HepG2 (cell line): Measurements from ENCODE around the gene SLC12A5. TPM values are rescaled to one million over a fixed set of nuclear protein-coding genes. Genes with fewer than 3 reads are reported as not detected.

Experiments
- ATAC-seq: fragments of 200-7000 bp; cut with Tn5 transposase; 3 replicates; pipeline ENCODE4 v1.9.1; 2020; ENCODE audit warnings: mild to moderate bottlenecking, moderate library complexity
- BruUV-seq: library from RNA; stranded (reverse); fragments of 400-500 nt; replicated peaks from 2 replicates; lab custom pipeline; 2021; lab: Mats Ljungman, UMichigan
- CTCF ChIA-PET: fragments of 300-600 bp; formaldehyde crosslinking; extraction: SDS; loops from one replicate; lab custom pipeline; 2021; ENCODE audit warnings: low total read pairs, inconsistent platforms, low intra/inter-chr PET ratio; lab: Yijun Ruan, JAX
- POLR2A ChIA-PET: fragments of 350-600 bp; sonication (Branson Sonifier 250); formaldehyde crosslinking; loops from one replicate; lab custom pipeline; 2020; ENCODE audit warnings: antibody characterized with exemption, inconsistent platforms; lab: Yijun Ruan, JAX
- DNase-seq: peaks from one replicate; pipeline ENCODE4 v3.0.0-alpha.2; 2015; ENCODE audit warnings: low spot score
- FAIRE-seq: peaks from 3 replicates; lab custom pipeline; 2011; peaks lifted over from hg19 to GRCh38; lab: Jason Lieb, UNC
- H2AFZ ChIP-seq: one replicate; pipeline ENCODE4 v1.6.1; 2011; ENCODE audit warnings: low read length, inconsistent platforms
- H3K27ac ChIP-seq: fragments of 300-600 bp; 3 replicates; pipeline ENCODE4 v1.8.0; 2011; ENCODE audit warnings: mixed run types, mild to moderate bottlenecking, mixed read lengths, low read length, inconsistent platforms; ENCODE audit not compliant: insufficient read depth; ENCODE audit errors: extremely low read length
- H3K27me3 ChIP-seq, 2 experiments: fragments of 200-600 bp in 1 of 2; 2 replicates in 1 of 2; 3 replicates in 1 of 2; pipeline versions ENCODE4 v1.6.0 to v1.8.0; 2011; ENCODE audit warnings: low read length in 2 of 2, mild to moderate bottlenecking in 2 of 2, moderate library complexity in 2 of 2, inconsistent platforms in 1 of 2; ENCODE audit not compliant: insufficient read depth in 2 of 2, control insufficient read depth in 1 of 2
- H3K36me3 ChIP-seq, 2 experiments: fragments of 200-600 bp in 1 of 2; replicated peaks in 1 of 2; 2 replicates in 1 of 2; 3 replicates in 1 of 2; pipeline versions ENCODE4 v1.5.1 to v1.8.0; 2011; ENCODE audit warnings: low read length in 2 of 2, inconsistent platforms in 1 of 2; ENCODE audit not compliant: insufficient read depth in 2 of 2, control insufficient read depth in 1 of 2
- H3K4me1 ChIP-seq: 2 replicates; pipeline ENCODE4 v1.5.1; 2012; ENCODE audit warnings: low read length, inconsistent platforms; ENCODE audit not compliant: insufficient read depth
- H3K4me2 ChIP-seq: 2 replicates; pipeline ENCODE4 v1.6.0; 2011; ENCODE audit warnings: low read depth, low read length, inconsistent platforms
- H3K4me3 ChIP-seq, 3 experiments: fragments of 200-600 bp in 1 of 3; sonication (generic), shearing (Covaris generic) in 1 of 3; replicated peaks in 1 of 3; 2 replicates each; pipeline ENCODE4 v1.5.1; 2011 to 2016; ENCODE audit warnings: low read length in 3 of 3, inconsistent platforms in 2 of 3, low read depth in 2 of 3, mild to moderate bottlenecking in 2 of 3, control low read depth in 1 of 3, mixed read lengths in 1 of 3; ENCODE audit not compliant: insufficient read depth in 1 of 3
- H3K79me2 ChIP-seq: one replicate; pipeline ENCODE4 v1.6.1; 2011; ENCODE audit warnings: low read length, inconsistent platforms; ENCODE audit not compliant: insufficient read depth
- H3K9ac ChIP-seq: 2 replicates; pipeline ENCODE4 v1.6.0; 2011; ENCODE audit warnings: mild to moderate bottlenecking, low read depth, low read length, inconsistent platforms; ENCODE audit not compliant: insufficient read depth
- H3K9me3 ChIP-seq: 2 replicates; pipeline ENCODE4 v1.5.1; 2012; ENCODE audit warnings: mild to moderate bottlenecking, low read length
- H4K20me1 ChIP-seq: 2 replicates; pipeline ENCODE4 v1.6.0; 2011; ENCODE audit warnings: inconsistent platforms, mild to moderate bottlenecking, low read length, moderate library complexity; ENCODE audit not compliant: insufficient read depth
- ATF5 ChIP-seq: sonication (generic); formaldehyde crosslinking; IDR thresholded peaks from 2 replicates; pipeline ENCODE4 v1.4.0; 2020; ENCODE audit warnings: mild to moderate bottlenecking, low read depth, missing genetic modification reagents
- CBFB ChIP-seq: sonication (generic); formaldehyde crosslinking; IDR thresholded peaks from 2 replicates; pipeline ENCODE4 v1.4.0; 2020; ENCODE audit warnings: missing genetic modification reagents
- DNMT1 ChIP-seq: sonication (generic); formaldehyde crosslinking; IDR thresholded peaks from 2 replicates; pipeline ENCODE4 v1.5.1; 2020; ENCODE audit warnings: mild to moderate bottlenecking, missing genetic modification reagents
- HIC2 ChIP-seq: sonication (generic); formaldehyde crosslinking; IDR thresholded peaks from 2 replicates; pipeline ENCODE4 v1.9.0; 2022; ENCODE audit warnings: low read depth, missing genetic modification reagents
- HMGXB3 ChIP-seq: sonication (generic); formaldehyde crosslinking; IDR thresholded peaks from 2 replicates; pipeline ENCODE4 v1.4.0; 2020; ENCODE audit warnings: missing genetic modification reagents, borderline replicate concordance
- IRF2 ChIP-seq: IDR thresholded peaks from 2 replicates; pipeline ENCODE4 v1.6.1; 2018; ENCODE audit warnings: missing genetic modification reagents, missing compliant biosample characterization
- PRMT3 ChIP-seq: sonication (generic); formaldehyde crosslinking; IDR thresholded peaks from 2 replicates; pipeline ENCODE4 v1.8.1; 2022; ENCODE audit warnings: low read depth, mild to moderate bottlenecking, moderate library complexity, missing genetic modification reagents, borderline replicate concordance
- SAFB2 ChIP-seq: sonication (generic); formaldehyde crosslinking; IDR thresholded peaks from 2 replicates; pipeline ENCODE4 v1.5.1; 2020; ENCODE audit warnings: missing genetic modification reagents, low read depth, mild to moderate bottlenecking, borderline replicate concordance
- ZBTB49 ChIP-seq: sonication (generic); formaldehyde crosslinking; IDR thresholded peaks from 2 replicates; pipeline ENCODE4 v1.4.0; 2020; ENCODE audit warnings: missing genetic modification reagents, borderline replicate concordance
- ZNF333 ChIP-seq: sonication (generic); formaldehyde crosslinking; IDR thresholded peaks from 2 replicates; pipeline ENCODE4 v1.4.0; 2020; ENCODE audit warnings: mild to moderate bottlenecking, missing genetic modification reagents, borderline replicate concordance
- ZNF740 ChIP-seq: sonication (generic); formaldehyde crosslinking; IDR thresholded peaks from 2 replicates; pipeline ENCODE4 v1.4.0; 2020; ENCODE audit warnings: missing genetic modification reagents
- ZSCAN20 ChIP-seq: sonication (generic); formaldehyde crosslinking; IDR thresholded peaks from 2 replicates; pipeline ENCODE4 v1.4.0; 2020; ENCODE audit warnings: missing genetic modification reagents, mild to moderate bottlenecking, borderline replicate concordance
- WGBS: methylation state at CpG from one replicate; pipeline ENCODE4 v1.1.6; 2017; ENCODE audit warnings: low lambda C conversion rate; 5-methylcytosine and 5-hydroxymethylcytosine counted together
- in situ Hi-C: cut with HindIII; loops from 2 replicates; pipeline ENCODE4 v1.10.0; 2017; ENCODE audit warnings: low pct_unique_long_range_greater_than_20kb; ENCODE audit not compliant: extremely low pct_ligation_motif_present
- intact Hi-C: fragments of 100-400 bp; cut with micrococcal nuclease; formaldehyde crosslinking; loops from one replicate; pipeline ENCODE4 v1.10.0; 2022; ENCODE audit not compliant: unreplicated experiment
- polyA plus RNA-seq, 8 experiments: library from polyadenylated mRNA; depleted of rRNA in 3 of 8; stranded (reverse) in 7 of 8; unstranded in 1 of 8; fragments of >200 nt; fragmentation: Illumina TruSeq in 4 of 8; extraction: Trizol in 4 of 8; gene quantifications; 2 replicates each; pipeline versions ENCODE4 v1.2.1 to v1.2.3, GENCODE V29; 2011 to 2016; ENCODE audit warnings: low read depth in 4 of 8, missing spikeins in 1 of 8, mixed read lengths in 1 of 8; ENCODE audit not compliant: insufficient read depth in 1 of 8
- total RNA-seq, 5 experiments: library from RNA; depleted of rRNA; stranded (reverse); fragments of >200 nt; fragmentation: Illumina TruSeq; extraction: Trizol; gene quantifications; 2 replicates each; pipeline ENCODE4 v1.2.3, GENCODE V29; 2016; ENCODE audit warnings: low read depth in 1 of 5

The SLC12A5 gene
- total and polyA plus RNA-seq, 2 of the 13 experiments (the other 11 are each of a cell fraction or from before 2014, with no cell fraction given): 4.3 to 5.4 TPM

GRCh38 chr20:46006022-46006705, 22.9 kb upstream of the SLC12A5 start:
- peaks cover 6% of the 10 kb centered on the region; the same call in 1 of the 2 replicates for H3K4me1 ChIP-seq
- peaks cover 23 to 85% of the 10 kb centered on the region in 2 experiments; a peak in 4 of 5 replicates for H3K27me3 ChIP-seq
- DNase-seq: no peak
- intact Hi-C loops: no loop called here
- no peak overlapping the region for H3K27ac ChIP-seq
- BruUV-seq: no TSS peak
- H3K36me3 ChIP-seq: no peaks in the 10 kb centered on the region
- no peak overlapping the region for H3K4me2 ChIP-seq
- POLR2A ChIA-PET: no interaction called here
- no peak overlapping the region for H3K9ac ChIP-seq
- no peaks in the 10 kb centered on the region for H3K79me2 ChIP-seq
- FAIRE-seq: no peak
- 15% methylated on average over 6 of the region's 6 CpGs for WGBS
- H2AFZ ChIP-seq: no peak overlapping the region
- no peaks in the 10 kb centered on the region for H4K20me1 ChIP-seq
- no peak for ATAC-seq
- in situ Hi-C loops: no loop called here
- CTCF ChIA-PET: no interaction called here
- H3K4me3 ChIP-seq: no peak overlapping the region
- H3K9me3 ChIP-seq: no peaks in the 10 kb centered on the region
- no peak for TF ChIP-seq ZNF333 (CRISPR knock-in tag)
- no peak for TF ChIP-seq IRF2 (CRISPR knock-in tag)
- TF ChIP-seq ZSCAN20 (CRISPR knock-in tag): no peak
- TF ChIP-seq DNMT1 (CRISPR knock-in tag): no peak
- no peak for TF ChIP-seq PRMT3 (CRISPR knock-in tag)
- TF ChIP-seq SAFB2 (CRISPR knock-in tag): no peak
- no peak for TF ChIP-seq HMGXB3 (CRISPR knock-in tag)
- TF ChIP-seq HIC2 (CRISPR knock-in tag): no peak
- no peak for TF ChIP-seq ATF5
- TF ChIP-seq ZNF740 (CRISPR knock-in tag): no peak
- no peak for TF ChIP-seq CBFB (CRISPR knock-in tag)
- no peak for TF ChIP-seq ZBTB49 (CRISPR knock-in tag)
